SK-N-SH treated with all-trans-retinoic acid at 6 μM for 48 hours (cell line): ENCODE measurements around the gene CTAG1A.

Source experiments
- ATAC-seq: fragments of 200-7000 bp; cut with Tn5 transposase; 3 replicates; pipeline ENCODE4 v1.9.1; 2020; ENCODE audit warnings: mild to moderate bottlenecking, moderate library complexity
- ARNTL ChIP-seq: fragments of 450-650 bp; formaldehyde crosslinking; IDR thresholded peaks from 2 replicates; pipeline ENCODE4 v1.5.0; 2020; ENCODE audit warnings: low read depth, mild to moderate bottlenecking, moderate library complexity, borderline replicate concordance
- BACH2 ChIP-seq: fragments of 250-450 bp; sonication (Bioruptor Pico); IDR thresholded peaks from 2 replicates; pipeline ENCODE4 v1.9.0; 2021; ENCODE audit warnings: mild to moderate bottlenecking, borderline replicate concordance
- CREB5 ChIP-seq: fragments of 250-450 bp; sonication (Bioruptor Pico); IDR thresholded peaks from 2 replicates; pipeline ENCODE4 v1.5.1; 2020; ENCODE audit warnings: low read depth, mild to moderate bottlenecking, moderate library complexity
- CSDC2 ChIP-seq: fragments of 250-450 bp; sonication (Bioruptor Pico); IDR thresholded peaks from 2 replicates; pipeline ENCODE4 v1.5.0; 2020; ENCODE audit warnings: mild to moderate bottlenecking, moderate library complexity
- ESRRG ChIP-seq: fragments of 250-450 bp; sonication (Bioruptor Pico); IDR thresholded peaks from 2 replicates; pipeline ENCODE4 v1.6.1; 2021; ENCODE audit warnings: mild to moderate bottlenecking
- ISL1 ChIP-seq: fragments of 250-450 bp; sonication (Bioruptor Pico); IDR thresholded peaks from 2 replicates; pipeline ENCODE4 v2.1.2; 2022; ENCODE audit warnings: mild to moderate bottlenecking, moderate library complexity
- OSR1 ChIP-seq: fragments of 250-450 bp; sonication (Bioruptor Pico); IDR thresholded peaks from 2 replicates; pipeline ENCODE4 v1.8.0; 2022; ENCODE audit warnings: moderate library complexity, mild to moderate bottlenecking, inconsistent platforms
- PATZ1 ChIP-seq: fragments of 250-450 bp; sonication (Bioruptor Pico); IDR thresholded peaks from 2 replicates; pipeline ENCODE4 v1.8.0; 2020; ENCODE audit warnings: mild to moderate bottlenecking, moderate library complexity, borderline replicate concordance
- POU6F1 ChIP-seq: fragments of 250-450 bp; sonication (Bioruptor Pico); IDR thresholded peaks from 2 replicates; pipeline ENCODE4 v1.8.0; 2021; ENCODE audit warnings: low read depth, mild to moderate bottlenecking, moderate library complexity, borderline replicate concordance
- PPARA ChIP-seq: fragments of 250-450 bp; sonication (Bioruptor Pico); IDR thresholded peaks from 2 replicates; pipeline ENCODE4 v1.5.0; 2020; ENCODE audit warnings: mild to moderate bottlenecking, borderline replicate concordance
- RARB ChIP-seq: fragments of 250-450 bp; sonication (Bioruptor Pico); IDR thresholded peaks from 2 replicates; pipeline ENCODE4 v1.8.0; 2021; ENCODE audit warnings: mild to moderate bottlenecking, moderate library complexity
- SNAI2 ChIP-seq: fragments of 250-450 bp; sonication (Bioruptor Pico); IDR thresholded peaks from 2 replicates; pipeline ENCODE4 v1.5.0; 2020; ENCODE audit warnings: mild to moderate bottlenecking, moderate library complexity
- TSHZ2 ChIP-seq: fragments of 250-450 bp; sonication (Bioruptor Pico); IDR thresholded peaks from 2 replicates; pipeline ENCODE4 v1.5.0; 2020; ENCODE audit warnings: mild to moderate bottlenecking, moderate library complexity
- ZC3H10 ChIP-seq: fragments of 250-450 bp; sonication (Bioruptor Pico); IDR thresholded peaks from 2 replicates; pipeline ENCODE4 v1.5.1; 2021; ENCODE audit warnings: mild to moderate bottlenecking, moderate library complexity
- ZFP3 ChIP-seq: fragments of 250-450 bp; sonication (Bioruptor Pico); IDR thresholded peaks from 2 replicates; pipeline ENCODE4 v1.5.0; 2020; ENCODE audit warnings: mild to moderate bottlenecking, moderate library complexity
- ZFP30 ChIP-seq: fragments of 450-650 bp; formaldehyde crosslinking; IDR thresholded peaks from 2 replicates; pipeline ENCODE4 v1.5.0; 2022; ENCODE audit warnings: mild to moderate bottlenecking, moderate library complexity
- ZNF565 ChIP-seq: fragments of 450-650 bp; formaldehyde crosslinking; conservative IDR thresholded peaks from 2 replicates; pipeline ENCODE4 v1.5.0; 2020; ENCODE audit warnings: low read depth, mild to moderate bottlenecking, moderate library complexity
- ZNF8 ChIP-seq: fragments of 450-650 bp; formaldehyde crosslinking; IDR thresholded peaks from 2 replicates; pipeline ENCODE4 v1.5.0; 2020; ENCODE audit warnings: mild to moderate bottlenecking, moderate library complexity

The CTAG1A gene

GRCh38 chrX:154545673-154546274, 39.2 kb upstream of the CTAG1A start (continued):
- TF ChIP-seq POU6F1 (CRISPR knock-in tag) = no peak
- no peak for TF ChIP-seq OSR1 (CRISPR knock-in tag)
- TF ChIP-seq ZFP30 (CRISPR knock-in tag) = no peak
- TF ChIP-seq ZC3H10 = no peak
- TF ChIP-seq ESRRG (CRISPR knock-in tag) = no peak
- no peak for TF ChIP-seq ZFP3 (CRISPR knock-in tag)
- TF ChIP-seq ARNTL (CRISPR knock-in tag) = no peak
- no peak for TF ChIP-seq CSDC2 (CRISPR knock-in tag)
- TF ChIP-seq SNAI2 (CRISPR knock-in tag) = no peak
- TF ChIP-seq ISL1 = no peak
- TF ChIP-seq ZNF565 (CRISPR knock-in tag) = no peak
- TF ChIP-seq PATZ1 (CRISPR knock-in tag) = no peak

- peak; percentile 55 for ATAC-seq
- TF ChIP-seq PPARA (CRISPR knock-in tag) (no peak), ZC3H10 (no peak), POU6F1 (CRISPR knock-in tag) (no peak), ZFP30 (CRISPR knock-in tag) (no peak), ZFP3 (CRISPR knock-in tag) (no peak), BACH2 (CRISPR knock-in tag) (no peak), ZNF8 (CRISPR knock-in tag) (no peak), RARB (no peak), PATZ1 (CRISPR knock-in tag) (no peak), ESRRG (CRISPR knock-in tag) (no peak), ARNTL (CRISPR knock-in tag) (no peak)
- TF ChIP-seq, all 23 proteins: peak for 0
Observed at GRCh38 chrX:154546354-154547244, 38.3 kb upstream of the CTAG1A start, which contains the start of gene G6PD. G6PD (minus strand) TSS chrX:154546846; CDS start chrX:154546155, 691 bp downstream.

- TF ChIP-seq PPARA (CRISPR knock-in tag) = no peak
- TF ChIP-seq TSHZ2 (CRISPR knock-in tag) = no peak
- TF ChIP-seq ESRRG (CRISPR knock-in tag) = no peak
- no peak for TF ChIP-seq OSR1 (CRISPR knock-in tag)
- no peak for TF ChIP-seq CREB5 (CRISPR knock-in tag)
- no peak for TF ChIP-seq ARNTL (CRISPR knock-in tag)
- ATAC-seq = peak; percentile 90
Observed at GRCh38 chrX:154547245-154548027, 37.5 kb upstream of the CTAG1A start, which contains the start of gene IKBKG. IKBKG (plus strand) TSS chrX:154547620; CDS start chrX:154552003, 4,383 bp downstream.
